ENCODE data around the gene EZR.
"Not testable (repeated sequence)": the region's sequence is repeated elsewhere in the genome, so short reads cannot be mapped to it uniquely, and the experiment has no call there.

The EZR gene

DNA sequence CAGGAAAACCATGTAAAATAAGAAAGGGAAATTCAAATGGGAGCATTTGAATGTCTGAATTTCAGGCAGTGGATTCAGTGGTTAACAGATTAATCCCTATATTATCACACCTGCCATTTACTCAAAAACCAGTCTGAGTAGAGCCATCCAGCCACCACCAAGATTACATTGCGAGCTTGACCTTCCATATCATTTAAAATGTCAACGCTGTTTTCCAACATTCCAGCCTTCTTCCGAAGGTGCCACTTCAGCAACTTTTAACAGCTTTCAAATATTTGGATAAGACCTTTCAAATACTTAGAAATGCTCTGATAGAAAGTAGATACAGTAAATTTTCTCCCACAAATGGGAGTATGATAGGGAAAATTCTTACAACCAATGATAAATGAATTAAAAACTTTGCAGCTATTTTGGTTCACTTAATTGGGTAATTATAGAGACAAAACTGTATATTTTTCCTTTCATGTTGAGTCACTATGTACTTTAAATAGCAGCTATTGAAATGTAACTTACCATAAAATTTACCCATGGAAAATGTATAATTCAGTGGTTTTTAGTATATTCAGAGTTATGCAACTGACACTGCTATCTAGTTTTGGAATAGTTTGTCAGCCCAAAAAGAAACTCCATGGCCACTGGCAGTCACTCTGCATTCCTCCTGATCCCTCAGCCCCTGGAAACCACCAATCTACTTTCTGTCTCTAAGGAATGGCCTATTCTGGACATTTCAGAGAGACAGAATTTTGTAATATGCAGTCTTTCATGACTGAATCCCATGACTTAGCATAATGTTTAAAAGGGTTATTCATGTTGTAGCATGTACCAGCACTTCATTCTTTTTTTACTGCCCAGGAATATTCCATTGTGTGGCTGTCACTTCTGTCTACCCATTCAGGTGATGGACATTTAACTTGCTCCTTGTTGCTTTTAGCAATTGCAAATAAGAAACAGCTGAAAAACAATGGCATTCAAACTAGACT lies 21.5 kb downstream of the EZR start:
- no peak for DNase-seq (ENCODE audit: low read depth)

DNA sequence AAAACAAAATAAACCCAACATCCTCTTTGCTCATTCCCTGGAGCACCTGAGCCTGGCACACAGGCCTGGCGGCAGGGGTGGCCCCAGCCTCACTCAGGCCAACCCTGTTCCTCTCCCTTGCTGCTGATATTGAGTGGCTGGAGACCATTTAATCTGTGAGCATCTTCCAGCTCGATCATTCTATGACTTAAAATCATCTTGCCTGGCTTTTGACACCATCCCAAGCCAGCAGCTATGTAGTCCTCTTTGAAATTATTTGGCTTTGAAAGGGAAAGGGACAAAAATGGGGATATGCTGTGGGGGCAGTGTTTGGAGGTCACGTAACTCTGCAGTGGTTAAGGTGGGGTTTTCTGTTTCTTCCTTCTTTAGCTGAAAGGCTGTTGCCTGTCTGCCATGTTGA lies 22.8 kb downstream of the EZR start:
- DNase-seq (ENCODE audit: low read depth) = no peak

DNA sequence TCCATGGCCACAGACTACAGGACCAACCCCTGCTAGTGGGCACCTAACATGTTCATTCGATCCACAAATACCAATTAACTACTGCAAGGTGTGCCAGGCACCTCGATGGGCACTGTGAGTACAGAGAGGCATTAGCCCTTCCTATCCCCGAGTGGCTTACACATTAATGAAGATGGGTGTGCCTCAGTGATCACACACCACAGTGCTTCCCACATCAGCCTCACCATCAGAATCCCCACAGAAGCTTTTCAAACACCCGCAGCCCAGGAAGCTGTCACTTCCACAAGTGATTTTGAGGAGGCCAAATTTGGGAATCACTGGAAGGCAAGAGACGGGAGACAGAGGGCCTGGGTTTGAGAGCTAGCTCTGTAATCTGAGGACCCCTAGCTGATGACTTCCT lies 23.7 kb downstream of the EZR start:
- no peak for DNase-seq (ENCODE audit: low read depth)

DNA sequence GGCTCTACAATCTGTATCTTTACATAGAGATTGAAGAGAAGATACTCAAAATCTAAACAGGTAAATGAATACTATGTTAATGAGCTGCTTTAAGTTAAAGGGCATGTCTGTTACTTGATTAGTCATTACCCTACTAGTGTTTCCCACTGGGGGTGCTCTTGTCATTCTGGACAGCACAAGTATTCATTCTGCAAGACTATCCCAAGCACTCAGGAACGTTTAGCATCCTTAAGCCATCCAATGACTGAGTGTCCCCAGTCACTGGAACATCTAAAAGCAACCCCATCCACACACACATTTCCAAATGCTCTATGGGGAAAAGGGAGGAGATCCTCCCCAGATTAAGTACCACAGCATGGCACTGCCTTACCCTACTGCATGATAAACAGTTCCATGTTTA lies 25.7 kb downstream of the EZR start:
- peak; percentile 13 for DNase-seq (ENCODE audit: low read depth)

DNA sequence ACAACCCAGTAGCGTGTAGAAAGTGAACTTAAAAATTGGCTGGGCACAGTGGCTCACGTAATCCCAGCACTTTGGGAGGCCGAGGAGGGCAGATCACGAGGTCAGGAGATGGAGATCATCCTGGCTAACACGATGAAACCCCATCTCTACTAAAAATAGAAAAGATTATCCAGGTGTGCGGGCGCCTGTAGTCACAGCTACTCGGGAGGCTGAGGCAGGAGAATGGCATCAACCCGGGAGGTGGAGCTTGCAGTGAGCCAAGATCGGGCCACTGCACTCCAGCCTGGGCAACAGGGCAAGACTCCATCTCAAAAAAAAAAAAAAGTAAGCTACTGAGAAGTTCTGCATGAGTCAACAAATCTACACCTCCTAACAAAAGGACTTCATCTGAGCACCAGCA lies 26.7 kb downstream of the EZR start:
- not testable (repeated sequence) for DNase-seq (ENCODE audit: low read depth)

DNA sequence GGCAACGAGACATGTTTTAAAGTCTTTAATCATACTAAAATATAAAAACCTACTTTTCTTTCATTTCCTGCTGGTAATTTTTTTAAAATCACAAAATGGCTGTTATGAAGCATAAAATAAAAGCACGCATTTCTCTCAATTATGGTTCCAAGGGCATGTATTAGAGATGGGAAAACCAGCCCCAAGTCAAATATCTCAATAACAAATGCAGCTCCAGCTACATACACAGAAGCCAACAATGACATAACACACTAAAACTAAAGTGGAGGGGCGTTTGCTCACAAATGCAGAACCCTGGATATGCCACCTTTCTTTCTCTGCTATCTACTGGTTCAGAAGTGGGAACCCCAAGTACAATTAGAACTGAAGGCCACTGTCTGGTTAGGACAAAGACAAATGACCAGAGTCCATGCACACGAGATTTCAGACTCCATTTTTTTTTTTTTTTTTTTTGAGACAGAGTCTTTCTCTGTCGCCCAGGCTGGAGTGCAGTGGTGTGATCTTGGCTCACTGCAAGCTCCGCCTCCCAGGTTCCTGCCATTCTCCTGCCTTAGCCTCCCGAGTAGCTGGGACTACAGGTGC lies 27.8 kb downstream of the EZR start:
- no peak for DNase-seq (ENCODE audit: low read depth)

DNA sequence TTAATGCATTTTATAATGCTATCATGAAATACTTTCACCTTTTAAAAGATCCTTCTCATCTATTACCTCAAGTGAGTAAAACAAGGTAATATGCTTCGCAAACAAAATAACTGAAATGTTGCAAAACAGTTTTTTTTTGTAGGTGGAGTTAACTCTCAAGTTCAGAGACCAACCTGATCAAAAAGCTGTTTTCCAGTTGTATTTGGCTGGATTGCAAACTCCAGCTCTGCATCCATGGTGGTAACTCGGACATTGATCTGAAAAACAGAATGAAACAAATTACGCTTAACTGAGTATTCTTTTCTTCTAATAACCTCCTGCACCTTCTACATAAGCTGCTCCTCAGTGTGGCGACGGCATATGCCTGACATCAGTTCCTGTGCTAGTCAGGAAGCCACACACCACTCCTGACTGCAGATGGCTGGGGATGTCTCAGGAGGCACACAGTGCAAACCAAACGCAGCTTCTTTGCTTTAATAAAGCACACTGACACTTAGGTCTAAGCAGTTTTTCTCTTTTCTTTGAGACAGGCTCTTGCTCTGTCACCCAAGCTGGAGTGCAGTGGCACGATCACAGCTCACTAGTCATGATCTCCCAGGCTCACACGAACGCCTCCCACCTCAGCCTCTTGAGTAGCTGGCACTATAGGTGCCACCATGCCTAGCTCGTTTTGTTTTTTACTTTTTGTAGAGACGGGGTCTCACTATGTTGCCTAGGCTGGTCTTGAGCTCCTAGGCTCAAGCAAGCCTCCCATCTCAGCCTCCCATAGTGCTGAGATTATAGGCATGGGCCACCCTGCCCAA lies 29.9 kb downstream of the EZR start:
- peak; percentile 26 for DNase-seq (ENCODE audit: low read depth)

DNA sequence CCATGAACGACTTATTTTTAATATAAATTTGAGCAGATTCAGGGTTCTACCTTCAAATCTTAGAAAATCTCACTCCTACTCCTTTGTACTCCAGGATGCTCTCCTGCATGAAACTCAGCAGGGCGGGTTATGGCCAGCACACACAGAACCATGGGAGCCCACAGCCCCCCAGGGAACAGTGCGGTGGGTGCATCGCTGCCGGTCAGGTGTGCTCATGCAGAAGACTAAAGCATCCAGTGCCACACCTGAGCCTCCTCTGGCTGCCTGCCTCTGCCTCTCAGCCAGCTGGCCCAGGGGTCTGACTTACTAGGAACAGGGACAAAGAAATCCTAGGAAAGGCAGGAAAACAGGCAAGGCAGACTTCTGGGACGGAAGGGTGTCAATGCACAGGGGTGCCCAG lies 31.8 kb downstream of the EZR start:
- DNase-seq (ENCODE audit: low read depth) = no peak

DNA sequence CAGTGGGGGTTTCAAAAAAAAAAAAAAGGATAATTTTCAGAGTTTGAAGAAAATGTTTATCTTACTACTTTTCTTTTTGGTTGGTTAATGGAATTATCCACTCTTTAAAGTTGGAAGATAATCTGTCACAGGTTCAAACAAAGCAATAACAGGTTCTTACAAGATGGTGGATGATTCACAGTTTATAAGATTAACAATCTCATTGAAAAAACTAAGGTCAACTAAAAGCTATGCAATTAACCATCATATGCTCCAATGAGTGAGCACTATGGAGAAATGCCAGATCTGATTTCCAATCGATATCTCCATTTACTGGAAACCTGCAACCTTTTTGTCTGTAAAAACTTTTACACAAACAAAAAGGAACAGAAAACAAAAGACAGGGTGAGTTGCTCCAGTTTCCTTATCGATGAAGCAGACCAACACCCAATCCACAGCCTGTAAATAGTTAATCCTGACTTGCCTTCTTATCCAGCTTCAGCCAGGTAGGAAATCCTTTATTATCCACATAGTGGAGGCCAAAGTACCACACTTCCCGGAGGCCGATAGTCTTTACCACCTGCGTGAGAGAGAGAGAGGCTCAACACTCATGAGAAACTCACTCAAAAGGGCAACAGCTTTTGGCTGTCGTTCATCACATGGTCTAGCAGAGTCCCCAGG lies 32.4 kb downstream of the EZR start:
- no peak for DNase-seq (ENCODE audit: low read depth)

DNA sequence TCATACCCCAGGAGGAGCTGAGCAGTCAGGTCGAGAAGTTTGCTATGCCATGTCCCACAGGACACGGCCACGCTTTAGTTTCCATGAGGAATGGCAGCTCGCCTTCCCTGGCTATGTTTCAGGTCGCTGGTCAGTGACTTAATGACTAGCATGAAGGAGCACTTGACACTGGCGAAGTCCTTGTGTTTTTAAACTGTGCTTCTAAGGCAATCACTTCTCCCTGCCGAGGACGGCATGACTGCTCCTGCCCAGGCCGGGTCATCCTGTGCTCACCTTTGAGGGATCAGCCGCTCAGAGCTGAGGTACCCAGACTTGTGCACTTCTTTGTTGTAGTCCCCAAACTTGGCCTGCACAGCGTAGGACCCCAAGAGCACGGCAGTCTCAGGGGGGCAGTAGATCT lies 34.1 kb downstream of the EZR start:
- no peak for DNase-seq (ENCODE audit: low read depth)

DNA sequence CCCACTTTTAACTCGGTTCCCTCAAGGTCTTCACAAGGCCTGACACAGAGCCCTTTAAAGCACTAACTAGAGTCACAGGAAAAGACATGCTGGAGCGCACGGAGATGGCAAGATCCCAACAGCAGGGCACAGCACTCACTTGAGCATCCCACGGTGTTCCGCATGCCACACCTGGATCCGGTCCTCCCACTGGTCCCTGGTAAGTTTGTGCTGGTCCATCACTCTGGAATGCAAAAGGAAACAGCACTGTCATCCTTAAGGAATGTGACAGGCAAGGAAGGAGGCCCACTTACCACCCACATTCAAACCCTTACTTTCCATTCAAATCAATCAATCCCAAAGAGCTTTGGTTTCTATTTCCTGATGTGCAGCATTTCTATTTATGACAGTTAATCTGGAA lies 34.7 kb downstream of the EZR start:
- DNase-seq (ENCODE audit: low read depth) = no peak

DNA sequence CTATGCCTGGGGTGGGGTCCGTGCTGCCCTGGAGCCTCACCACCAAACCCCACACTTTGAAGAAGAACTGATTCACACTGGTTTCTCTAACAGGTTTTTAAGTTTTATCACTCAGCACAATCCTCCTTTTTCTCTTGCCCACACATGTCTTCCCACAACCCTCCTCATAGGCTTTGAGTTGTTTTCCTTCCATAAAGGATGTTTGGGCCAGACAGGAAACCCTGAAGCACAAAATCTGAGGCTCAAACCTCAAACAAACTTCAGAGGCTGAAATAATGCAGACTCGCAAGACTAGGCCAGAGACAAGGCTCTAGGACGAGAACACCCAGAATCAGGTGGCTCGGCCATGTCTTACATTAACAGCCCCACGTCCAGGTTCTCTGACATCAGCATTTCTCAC lies 35.3 kb downstream of the EZR start:
- no peak for DNase-seq (ENCODE audit: low read depth)

DNA sequence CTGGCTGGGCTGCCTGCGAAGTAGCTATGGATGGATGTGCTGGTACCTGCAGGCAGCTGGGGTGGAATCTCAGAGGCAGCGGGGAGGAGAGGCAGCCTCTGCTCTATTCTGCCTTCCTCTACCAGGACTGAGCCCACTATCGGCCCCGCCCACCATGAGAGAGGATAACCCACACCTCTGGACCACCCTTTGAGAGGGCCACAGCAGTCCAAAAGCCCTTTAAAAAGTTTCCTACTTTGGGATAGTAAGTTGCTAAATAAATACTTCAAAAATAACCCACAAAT lies 36.1 kb downstream of the EZR start:
- no peak for DNase-seq (ENCODE audit: low read depth)

DNA sequence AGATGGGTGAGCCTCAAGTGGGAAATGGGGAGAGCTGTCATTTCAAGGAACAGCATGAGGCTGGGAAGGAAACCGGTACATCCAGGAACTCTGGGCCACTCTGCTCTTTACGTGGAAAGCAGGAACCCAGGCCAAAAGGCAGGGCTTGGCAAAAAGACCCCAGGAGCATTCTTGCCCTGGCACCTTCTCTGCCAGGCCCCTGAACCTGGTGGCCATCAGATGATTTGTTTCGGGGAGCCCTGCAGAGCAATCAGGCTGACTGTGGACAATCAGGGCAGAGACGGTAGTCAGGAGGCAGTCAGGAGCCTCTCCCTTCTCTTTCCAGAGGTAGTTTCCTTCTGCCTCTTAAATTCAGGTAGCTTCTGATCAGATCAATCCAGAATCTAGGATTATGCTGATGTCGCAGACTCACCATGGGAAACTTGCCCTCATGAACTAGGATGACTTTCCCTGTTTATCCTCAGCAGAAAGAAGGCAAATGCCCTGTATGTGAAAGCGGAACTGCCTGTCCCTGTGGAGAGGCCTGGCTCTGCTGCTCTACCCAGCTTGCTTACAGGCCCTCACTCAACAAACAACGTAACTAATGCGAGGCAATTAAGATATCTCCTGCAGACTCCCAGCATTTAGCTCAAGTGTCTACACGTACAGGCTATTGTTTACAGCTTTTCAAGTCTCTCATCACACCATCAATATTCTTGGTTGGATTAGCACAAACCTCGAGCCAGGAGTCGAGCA lies 36.6 kb downstream of the EZR start:
- no peak for DNase-seq (ENCODE audit: low read depth)

DNA sequence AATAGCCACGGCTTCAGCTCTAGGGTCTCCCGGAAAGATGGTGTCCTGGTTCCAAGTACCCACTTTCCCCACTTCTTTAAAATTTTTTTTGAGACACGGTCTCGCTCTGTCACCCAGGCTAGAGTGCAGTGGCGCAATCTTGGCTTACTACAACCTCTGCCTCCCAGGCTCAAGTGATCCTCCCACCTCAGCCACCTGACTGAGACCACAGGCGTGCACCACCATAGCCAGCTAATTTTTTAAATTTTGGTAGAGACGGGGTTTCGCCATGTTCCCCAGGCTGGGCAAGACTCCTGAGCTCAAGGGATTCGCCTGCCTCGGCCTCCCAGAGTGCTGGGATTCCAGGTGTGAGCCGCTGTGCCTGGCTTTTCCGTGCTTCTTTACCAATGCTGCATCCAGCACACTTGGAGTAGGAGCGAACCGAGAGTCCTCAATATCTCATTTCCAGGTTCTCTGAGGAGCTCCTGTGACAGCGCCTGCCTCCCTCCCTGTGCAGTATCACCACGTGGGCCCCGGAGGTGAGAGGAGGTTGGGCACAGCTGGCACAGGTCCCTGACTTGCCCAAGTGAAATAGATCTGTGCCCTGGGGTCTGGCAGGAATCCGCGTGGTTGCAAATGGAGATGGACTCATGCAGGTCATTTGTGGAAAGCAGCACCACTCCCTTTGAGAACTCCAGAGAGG lies 37.3 kb downstream of the EZR start:
- DNase-seq (ENCODE audit: low read depth) = no peak

DNA sequence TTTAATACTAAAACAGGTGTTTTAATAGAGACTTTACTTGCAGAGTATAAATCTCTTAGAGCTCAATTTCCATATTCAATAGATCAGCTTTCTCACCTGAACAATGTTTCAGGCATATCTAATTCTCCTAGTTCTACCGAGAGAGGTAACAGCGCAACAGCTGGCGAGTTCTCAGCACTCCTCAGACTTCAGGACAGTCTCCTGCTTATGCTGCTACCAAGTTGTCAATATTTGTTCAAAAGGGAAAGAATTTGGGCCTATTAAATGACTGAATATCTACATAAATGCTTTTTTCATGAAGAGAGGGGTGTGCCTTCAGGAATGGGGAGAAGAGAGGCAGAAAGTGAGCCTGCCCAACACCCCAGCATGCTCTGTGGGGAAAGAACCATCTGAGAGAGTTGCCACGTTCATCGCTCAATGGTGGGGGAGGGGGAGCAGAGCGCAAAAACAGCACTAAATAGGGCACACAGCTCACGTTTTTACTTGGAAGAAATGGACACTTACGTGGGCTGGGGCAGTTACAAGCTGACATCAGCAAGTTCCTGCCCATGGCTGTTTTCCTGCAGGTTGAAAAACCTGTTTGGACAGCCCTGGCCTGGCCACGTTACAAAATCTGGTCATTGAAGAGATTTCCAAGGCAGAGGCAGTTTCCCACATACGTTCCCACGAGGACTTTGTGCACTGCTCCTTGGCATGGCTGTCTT lies 38.0 kb downstream of the EZR start:
- DNase-seq (ENCODE audit: low read depth) = no peak

DNA sequence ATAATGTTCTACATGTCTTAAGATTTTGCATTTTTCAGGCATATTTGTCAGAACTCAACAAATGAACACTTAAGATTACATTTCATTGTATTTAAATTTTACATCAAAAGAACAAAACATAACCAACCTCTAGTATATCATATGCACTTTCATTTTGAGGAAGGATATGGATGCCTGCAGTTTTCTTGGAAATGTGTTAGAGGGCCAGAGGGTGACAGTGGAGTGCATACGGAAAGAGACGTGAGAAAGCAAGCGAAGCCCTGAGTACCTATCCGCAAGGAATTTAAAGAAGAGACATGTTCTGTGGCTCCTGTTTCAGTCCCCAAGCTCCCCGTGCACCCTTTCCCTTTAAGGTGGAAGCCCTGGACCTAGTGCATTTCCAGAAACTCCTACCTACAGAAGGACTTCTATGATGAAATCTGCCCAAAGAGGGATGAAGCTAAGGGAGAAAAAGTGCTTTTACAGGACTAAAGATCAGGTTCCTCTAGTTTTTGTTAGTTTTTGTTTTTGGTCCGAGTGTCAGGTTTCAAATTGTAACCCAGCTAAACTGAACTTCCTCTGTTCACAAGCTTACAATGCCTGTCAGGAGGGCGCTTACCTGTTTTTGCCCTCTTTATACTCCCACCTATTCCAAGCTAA lies 38.8 kb downstream of the EZR start:
- no peak for DNase-seq (ENCODE audit: low read depth)

DNA sequence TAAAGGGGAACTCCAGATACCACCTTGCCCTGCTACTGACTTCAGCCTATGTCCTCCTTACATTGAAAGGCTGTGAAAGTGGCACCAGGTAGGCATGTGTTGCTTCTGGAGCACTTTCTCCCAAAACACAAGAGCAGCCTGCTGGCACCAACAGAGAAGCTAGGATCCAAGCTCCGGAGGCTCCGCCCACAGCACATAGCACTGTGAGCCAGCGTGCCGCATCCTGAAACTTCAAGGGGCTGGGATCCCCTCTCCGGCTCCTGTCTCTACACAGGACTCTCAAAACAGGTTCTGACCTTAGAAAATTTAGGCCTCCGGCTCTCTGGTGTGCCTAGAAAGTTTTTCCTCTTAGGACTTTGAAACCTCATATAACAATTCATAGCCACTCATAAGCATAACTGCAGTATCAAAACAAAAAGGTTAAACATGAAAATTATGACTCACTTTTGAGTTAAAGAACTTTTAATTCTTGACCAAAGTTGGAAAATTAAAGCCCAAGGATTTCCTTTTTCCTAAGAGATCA lies 41.1 kb downstream of the EZR start:
- no peak for DNase-seq (ENCODE audit: low read depth)

DNA sequence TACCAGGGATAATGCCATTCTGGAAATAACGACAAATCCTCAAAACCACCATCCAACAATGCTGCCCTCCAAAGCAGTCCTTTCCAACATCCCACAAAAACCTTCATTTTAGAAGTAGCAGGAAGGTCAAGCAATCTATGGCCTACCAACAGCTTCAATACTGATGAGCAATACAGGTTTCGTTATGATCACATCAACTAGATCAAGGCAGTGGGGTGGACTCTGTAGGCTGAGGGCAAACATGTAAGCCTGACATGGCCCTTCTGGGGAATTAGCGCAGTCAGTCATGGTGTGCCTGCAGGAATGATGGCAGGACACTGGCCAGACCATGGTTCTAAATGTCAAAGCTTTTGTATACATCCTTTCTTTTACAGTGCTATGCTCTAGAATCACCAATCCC lies 41.7 kb downstream of the EZR start:
- no peak for DNase-seq (ENCODE audit: low read depth)

DNA sequence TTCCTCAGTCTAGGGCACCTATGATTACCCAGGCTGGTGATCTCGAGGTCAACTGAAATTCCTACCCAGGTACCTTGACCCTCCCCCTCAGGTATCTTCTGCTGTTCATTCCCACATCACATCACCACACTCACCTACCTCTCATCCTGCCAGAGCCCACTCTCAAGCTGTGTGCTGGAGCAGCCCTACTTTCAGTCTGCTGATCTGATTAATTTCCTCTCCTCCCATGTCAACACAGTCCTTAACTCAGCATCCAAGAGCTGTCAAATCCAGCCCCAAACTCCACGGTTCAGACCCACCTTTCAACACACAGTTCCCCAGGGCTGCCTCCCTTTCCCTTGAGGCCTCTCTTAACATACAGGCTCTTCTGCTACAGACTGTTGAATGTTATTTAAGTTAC lies 42.4 kb downstream of the EZR start:
- DNase-seq (ENCODE audit: low read depth) = no peak

Data from stimulated activated CD4-positive, alpha-beta T cell treated with anti-CD3 and anti-CD28 coated beads, Interleukin-2, amount 100 ng/mL, for 4 hours (primary cell).